ENCODE data around the gene RPS16. TPM values are rescaled to one million over a fixed set of nuclear protein-coding genes. Genes with fewer than 3 reads are reported as not detected.

RPS16 gene
- total and polyA plus RNA-seq, 2 of the 13 experiments (the other 11 are each of a cell fraction or from before 2014, with no cell fraction given), result 488 to 2,583 TPM

DNA sequence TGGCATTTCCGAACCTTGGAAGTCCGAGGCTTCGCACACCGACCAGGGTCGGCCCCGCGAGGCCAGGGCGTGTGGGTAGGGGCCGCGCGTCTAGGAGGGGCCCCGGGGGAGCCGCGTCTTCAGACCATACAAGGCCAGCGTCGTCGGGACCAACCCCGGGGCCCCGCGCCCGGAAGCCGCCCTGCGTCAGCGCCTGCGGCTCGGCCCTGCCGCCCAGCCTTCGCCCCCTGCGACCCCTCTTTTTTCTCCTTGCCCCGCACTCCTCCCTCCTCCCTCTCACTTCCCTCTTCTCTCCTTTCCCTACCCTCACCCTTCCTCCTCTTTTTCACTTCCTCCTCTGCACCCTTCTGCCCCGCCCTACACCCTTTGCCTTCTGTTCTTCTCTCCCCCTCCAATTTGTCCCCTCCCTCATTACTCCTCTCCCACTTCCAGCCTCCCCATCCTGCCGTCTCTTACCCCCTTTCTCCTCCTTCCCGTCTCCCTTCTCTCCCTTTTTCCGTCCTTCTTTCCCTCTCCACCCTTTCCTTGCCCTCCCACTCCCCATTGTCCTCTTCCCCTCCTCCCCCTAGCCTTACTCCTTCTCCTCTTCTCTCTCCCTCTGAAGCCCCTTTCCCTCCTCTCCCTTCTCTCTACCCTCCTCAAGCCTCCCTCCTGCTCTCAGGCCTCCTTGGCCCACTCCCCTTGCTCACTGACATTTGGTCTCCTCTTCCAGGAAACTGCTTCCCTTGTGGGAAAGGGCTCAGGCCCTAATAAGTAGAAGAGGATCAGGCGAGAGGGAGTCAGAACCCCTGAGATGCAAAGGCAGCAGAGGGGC is 25.5 kb downstream of the RPS16 start (continued):
- TF ChIP-seq, protein P1, sequence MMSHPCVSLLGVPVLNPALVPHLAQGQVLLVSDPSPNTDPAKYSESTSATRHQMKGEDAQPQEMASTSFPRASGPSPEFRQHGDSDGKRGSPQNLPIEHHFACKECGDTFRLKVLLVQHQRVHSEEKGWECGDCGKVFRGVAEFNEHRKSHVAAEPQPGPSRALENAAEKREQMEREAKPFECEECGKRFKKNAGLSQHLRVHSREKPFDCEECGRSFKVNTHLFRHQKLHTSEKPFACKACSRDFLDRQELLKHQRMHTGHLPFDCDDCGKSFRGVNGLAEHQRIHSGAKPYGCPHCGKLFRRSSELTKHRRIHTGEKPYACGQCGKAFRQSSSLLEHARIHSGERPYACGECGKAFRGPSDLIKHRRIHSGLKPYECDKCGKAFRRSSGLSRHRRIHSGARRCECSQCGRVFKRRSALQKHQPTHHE (CRISPR knock-in tag; IDR thresholded peaks at IDR 0.05; ENCODE audit: borderline replicate concordance), result peak; percentile 6; the same call in 1 of the 2 replicates
- TF ChIP-seq NFYC (CRISPR knock-in tag; IDR thresholded peaks at IDR 0.05), result 0 out of 2 replicates have a peak, but pooled peaks have one; percentile 21
- no peak for TF ChIP-seq ZNF180 (CRISPR knock-in tag; IDR thresholded peaks at IDR 0.05; ENCODE audit: borderline replicate concordance, low read depth)
- TF ChIP-seq, protein P2, sequence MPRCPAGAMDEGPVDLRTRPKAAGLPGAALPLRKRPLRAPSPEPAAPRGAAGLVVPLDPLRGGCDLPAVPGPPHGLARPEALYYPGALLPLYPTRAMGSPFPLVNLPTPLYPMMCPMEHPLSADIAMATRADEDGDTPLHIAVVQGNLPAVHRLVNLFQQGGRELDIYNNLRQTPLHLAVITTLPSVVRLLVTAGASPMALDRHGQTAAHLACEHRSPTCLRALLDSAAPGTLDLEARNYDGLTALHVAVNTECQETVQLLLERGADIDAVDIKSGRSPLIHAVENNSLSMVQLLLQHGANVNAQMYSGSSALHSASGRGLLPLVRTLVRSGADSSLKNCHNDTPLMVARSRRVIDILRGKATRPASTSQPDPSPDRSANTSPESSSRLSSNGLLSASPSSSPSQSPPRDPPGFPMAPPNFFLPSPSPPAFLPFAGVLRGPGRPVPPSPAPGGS (CRISPR knock-in tag; IDR thresholded peaks at IDR 0.05), result no peak; the same call in 1 of the 2 replicates
- TF ChIP-seq, protein P3, sequence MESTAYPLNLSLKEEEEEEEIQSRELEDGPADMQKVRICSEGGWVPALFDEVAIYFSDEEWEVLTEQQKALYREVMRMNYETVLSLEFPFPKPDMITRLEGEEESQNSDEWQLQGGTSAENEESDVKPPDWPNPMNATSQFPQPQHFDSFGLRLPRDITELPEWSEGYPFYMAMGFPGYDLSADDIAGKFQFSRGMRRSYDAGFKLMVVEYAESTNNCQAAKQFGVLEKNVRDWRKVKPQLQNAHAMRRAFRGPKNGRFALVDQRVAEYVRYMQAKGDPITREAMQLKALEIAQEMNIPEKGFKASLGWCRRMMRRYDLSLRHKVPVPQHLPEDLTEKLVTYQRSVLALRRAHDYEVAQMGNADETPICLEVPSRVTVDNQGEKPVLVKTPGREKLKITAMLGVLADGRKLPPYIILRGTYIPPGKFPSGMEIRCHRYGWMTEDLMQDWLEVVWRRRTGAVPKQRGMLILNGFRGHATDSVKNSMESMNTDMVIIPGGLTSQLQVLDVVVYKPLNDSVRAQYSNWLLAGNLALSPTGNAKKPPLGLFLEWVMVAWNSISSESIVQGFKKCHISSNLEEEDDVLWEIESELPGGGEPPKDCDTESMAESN (CRISPR knock-in tag; conservative IDR thresholded peaks at IDR 0.05), result peak; percentile 1; the same call in 1 of the 2 replicates
- no peak for TF ChIP-seq MED13 (CRISPR knock-in tag; IDR thresholded peaks at IDR 0.05)
- TF ChIP-seq EHMT2 (IDR thresholded peaks at IDR 0.05; ENCODE audit: borderline replicate concordance, low read depth, low read length), result no peak
- no peak for TF ChIP-seq SUZ12 (IDR thresholded peaks at IDR 0.05; ENCODE audit: low read depth, low read length)
- TF ChIP-seq BCL6 (CRISPR knock-in tag; IDR thresholded peaks at IDR 0.05), result no peak
- TF ChIP-seq ARNTL (CRISPR knock-in tag; IDR thresholded peaks at IDR 0.05), result no peak
- TF ChIP-seq NFE2 (CRISPR knock-in tag; IDR thresholded peaks at IDR 0.05), result no peak
- TF ChIP-seq, protein P4, sequence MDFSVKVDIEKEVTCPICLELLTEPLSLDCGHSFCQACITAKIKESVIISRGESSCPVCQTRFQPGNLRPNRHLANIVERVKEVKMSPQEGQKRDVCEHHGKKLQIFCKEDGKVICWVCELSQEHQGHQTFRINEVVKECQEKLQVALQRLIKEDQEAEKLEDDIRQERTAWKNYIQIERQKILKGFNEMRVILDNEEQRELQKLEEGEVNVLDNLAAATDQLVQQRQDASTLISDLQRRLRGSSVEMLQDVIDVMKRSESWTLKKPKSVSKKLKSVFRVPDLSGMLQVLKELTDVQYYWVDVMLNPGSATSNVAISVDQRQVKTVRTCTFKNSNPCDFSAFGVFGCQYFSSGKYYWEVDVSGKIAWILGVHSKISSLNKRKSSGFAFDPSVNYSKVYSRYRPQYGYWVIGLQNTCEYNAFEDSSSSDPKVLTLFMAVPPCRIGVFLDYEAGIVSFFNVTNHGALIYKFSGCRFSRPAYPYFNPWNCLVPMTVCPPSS (IDR thresholded peaks at IDR 0.05), result no peak
- TF ChIP-seq STAT5B (CRISPR knock-in tag; IDR thresholded peaks at IDR 0.05), result no peak
- TF ChIP-seq TEAD2 (CRISPR knock-in tag; IDR thresholded peaks at IDR 0.05), result no peak
- TF ChIP-seq FOXA1 (IDR thresholded peaks at IDR 0.05), result no peak
- TF ChIP-seq FOXA1 (CRISPR knock-in tag; IDR thresholded peaks at IDR 0.05), result no peak
- no peak for TF ChIP-seq CBFB (CRISPR knock-in tag; IDR thresholded peaks at IDR 0.05)
- TF ChIP-seq, protein P5, sequence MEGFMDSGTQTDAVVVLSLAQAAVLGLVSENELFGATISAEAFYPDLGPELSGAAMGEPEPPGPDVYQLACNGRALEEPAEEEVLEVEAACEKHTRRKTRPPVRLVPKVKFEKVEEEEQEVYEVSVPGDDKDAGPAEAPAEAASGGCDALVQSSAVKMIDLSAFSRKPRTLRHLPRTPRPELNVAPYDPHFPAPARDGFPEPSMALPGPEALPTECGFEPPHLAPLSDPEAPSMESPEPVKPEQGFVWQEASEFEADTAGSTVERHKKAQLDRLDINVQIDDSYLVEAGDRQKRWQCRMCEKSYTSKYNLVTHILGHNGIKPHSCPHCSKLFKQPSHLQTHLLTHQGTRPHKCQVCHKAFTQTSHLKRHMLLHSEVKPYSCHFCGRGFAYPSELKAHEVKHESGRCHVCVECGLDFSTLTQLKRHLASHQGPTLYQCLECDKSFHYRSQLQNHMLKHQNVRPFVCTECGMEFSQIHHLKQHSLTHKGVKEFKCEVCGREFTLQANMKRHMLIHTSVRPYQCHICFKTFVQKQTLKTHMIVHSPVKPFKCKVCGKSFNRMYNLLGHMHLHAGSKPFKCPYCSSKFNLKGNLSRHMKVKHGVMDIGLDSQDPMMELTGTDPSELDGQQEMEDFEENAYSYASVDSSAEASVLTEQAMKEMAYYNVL (CRISPR knock-in tag; IDR thresholded peaks at IDR 0.05; ENCODE audit: borderline replicate concordance), result peak; percentile 57; the same call in 1 of the 2 replicates
- no peak for TF ChIP-seq ZFP90 (CRISPR knock-in tag; IDR thresholded peaks at IDR 0.05; ENCODE audit: borderline replicate concordance)
- TF ChIP-seq NFKB2 (CRISPR knock-in tag; IDR thresholded peaks at IDR 0.05; ENCODE audit: borderline replicate concordance), result no peak
- no peak for TF ChIP-seq MEF2D (CRISPR knock-in tag; IDR thresholded peaks at IDR 0.05)

All from HepG2 (cell line).